Mammary epithelial cell (primary cell): ENCODE measurements around the gene BSPRY.

Experiments used
- EZH2 ChIP-seq: IDR thresholded peaks from 2 replicates; pipeline ENCODE4 v1.6.1; 2012; ENCODE audit warnings: low read length, inconsistent platforms, borderline replicate concordance
- TF ChIP-seq, protein P1 (sequence below), 2 donors: IDR thresholded peaks in 1 of 2; conservative IDR thresholded peaks in 1 of 2; 2 replicates each; pipeline ENCODE4 v1.5.1; 2011 to 2012; ENCODE audit warnings: inconsistent platforms in 2 of 2, low read length in 2 of 2, mild to moderate bottlenecking in 2 of 2, control low read depth in 1 of 2, low read depth in 1 of 2; ENCODE audit not compliant: insufficient read depth in 1 of 2; ENCODE audit errors: extremely low read depth in 1 of 2

DNA sequence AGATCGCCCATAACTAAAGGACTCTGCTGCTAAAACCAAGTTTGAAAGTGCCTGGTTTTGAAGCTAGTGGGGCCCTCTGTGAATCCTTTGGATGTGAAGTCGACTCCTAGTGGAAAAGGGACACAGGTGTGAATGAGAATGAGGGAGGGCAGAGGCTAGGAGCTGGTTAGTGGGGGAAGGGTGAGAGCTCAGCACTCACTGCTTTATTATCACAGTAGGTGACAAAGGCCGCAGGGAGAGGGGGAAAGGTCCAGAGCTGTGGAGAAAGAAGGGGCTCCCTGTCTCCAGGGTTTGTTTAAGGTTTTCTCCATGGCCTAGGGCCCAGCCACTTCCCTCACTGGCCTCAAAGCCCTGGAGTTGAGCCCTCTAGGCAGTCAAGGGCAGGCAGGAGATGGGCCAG lies 23.9 kb downstream of the BSPRY start:
- TF ChIP-seq, protein P1, sequence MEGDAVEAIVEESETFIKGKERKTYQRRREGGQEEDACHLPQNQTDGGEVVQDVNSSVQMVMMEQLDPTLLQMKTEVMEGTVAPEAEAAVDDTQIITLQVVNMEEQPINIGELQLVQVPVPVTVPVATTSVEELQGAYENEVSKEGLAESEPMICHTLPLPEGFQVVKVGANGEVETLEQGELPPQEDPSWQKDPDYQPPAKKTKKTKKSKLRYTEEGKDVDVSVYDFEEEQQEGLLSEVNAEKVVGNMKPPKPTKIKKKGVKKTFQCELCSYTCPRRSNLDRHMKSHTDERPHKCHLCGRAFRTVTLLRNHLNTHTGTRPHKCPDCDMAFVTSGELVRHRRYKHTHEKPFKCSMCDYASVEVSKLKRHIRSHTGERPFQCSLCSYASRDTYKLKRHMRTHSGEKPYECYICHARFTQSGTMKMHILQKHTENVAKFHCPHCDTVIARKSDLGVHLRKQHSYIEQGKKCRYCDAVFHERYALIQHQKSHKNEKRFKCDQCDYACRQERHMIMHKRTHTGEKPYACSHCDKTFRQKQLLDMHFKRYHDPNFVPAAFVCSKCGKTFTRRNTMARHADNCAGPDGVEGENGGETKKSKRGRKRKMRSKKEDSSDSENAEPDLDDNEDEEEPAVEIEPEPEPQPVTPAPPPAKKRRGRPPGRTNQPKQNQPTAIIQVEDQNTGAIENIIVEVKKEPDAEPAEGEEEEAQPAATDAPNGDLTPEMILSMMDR (conservative IDR thresholded peaks at IDR 0.05 in 1 of 2, IDR thresholded peaks at IDR 0.05 in 1 of 2; ENCODE audit: extremely low read depth in 1 of 2, insufficient read depth in 1 of 2, low read depth in 1 of 2, low read length in 2 of 2) = no peak
- no peak for TF ChIP-seq EZH2
